CMK (cell line): ENCODE measurements around the gene CTTN.

Experiments
- DNase-seq: peaks from one replicate; pipeline ENCODE4 v3.0.0-alpha.2; 2010; ENCODE audit warnings: low read depth

The CTTN gene

DNA sequence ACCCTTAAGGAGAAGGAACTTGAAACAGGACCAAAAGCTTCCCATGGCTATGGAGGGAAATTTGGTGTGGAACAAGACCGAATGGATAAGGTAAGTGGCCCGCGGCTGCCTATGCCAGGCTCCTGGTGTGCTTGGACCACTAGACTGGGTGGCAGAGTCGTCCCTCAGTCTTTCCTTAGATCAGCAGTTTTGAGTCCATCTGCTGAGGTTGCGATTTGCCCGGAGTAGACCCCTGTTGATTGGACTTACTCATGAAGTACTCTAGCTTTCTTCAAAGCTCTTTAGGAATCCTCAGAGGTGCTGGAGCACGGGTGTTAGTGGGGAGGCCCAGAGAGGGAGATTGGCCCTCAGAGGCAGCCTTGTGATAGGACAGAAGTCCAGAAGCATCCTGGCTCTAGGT lies 11.5 kb downstream of the CTTN start:
- DNase-seq, result no peak

GRCh38 chr11:70410276-70411205 lies 12.2 kb downstream of the CTTN start:
- no peak for DNase-seq

DNA sequence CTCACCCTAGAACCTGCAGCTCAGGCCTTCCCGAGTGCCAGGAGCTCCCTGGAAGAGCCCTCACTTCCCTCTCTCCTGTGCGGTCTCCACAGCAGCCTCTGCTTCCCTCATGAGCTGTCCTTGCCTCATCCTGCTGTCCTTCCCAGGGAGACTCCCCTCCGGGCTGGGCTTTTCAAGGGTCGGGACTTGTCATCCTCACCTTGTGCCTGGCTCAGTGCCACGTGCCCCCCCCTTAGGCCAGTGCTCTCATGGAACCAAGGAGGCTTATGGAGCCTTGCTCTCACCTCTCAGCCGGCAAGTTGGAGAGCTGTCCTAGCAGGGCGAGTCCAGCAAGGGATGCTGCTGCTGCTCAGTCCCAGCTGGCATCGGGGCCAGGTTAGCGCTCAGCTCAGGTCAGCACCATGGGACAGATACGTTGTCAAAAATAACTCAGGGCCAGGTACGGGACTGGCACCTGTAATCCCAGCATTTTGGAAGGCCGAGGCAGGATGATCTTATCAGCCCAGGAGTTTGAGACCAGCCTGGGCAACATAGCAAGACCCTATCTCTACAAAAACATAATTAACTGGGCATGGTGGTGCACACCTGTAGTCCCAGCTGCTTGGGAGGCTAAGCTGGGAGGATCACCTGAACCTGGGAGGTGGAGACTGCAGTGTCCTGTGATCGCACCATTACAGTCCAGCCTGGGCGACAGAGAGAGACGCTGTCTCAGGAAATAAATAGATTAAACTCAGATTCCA lies 13.6 kb downstream of the CTTN start:
- DNase-seq, result no peak

GRCh38 chr11:70413151-70413550 lies 14.8 kb downstream of the CTTN start:
- DNase-seq, result no peak

DNA sequence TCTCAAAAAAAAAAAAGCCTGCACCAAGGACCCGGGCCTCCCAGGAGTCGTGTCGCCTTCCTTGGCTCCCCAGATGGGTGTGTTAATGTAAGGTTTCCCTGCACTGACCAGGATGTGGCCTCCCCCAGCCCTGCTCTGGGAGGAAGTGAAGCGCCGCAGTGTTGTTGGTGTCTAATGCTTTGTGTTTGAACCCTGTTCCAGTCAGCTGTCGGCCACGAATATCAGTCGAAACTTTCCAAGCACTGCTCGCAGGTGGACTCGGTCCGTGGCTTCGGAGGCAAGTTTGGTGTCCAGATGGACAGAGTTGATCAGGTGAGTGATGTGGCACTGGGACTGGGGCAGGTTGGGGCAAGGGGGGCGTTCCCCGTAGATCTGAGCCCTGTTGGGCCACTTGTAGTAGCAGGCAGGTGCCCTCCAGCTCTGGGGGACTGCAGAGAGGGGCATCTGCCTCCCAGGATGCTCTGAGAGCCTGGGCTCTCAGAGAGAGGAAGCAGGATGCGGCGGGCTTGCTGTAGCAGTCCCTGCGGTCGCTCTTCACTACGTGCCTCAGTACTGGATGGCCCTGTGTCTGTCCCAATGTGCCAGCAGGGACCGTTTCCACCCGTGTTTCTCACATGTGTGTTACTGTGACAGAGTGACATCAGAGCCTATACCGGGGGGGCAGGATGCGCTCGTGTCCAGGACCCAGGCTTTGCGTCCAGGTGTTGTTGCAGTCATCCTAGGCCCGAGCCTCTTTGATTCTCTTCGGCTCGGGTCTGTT lies 16.2 kb downstream of the CTTN start:
- no peak for DNase-seq

- no peak for DNase-seq
These were observed 16.9 kb downstream of the CTTN start for GRCh38 chr11:70415191-70415590.

DNA sequence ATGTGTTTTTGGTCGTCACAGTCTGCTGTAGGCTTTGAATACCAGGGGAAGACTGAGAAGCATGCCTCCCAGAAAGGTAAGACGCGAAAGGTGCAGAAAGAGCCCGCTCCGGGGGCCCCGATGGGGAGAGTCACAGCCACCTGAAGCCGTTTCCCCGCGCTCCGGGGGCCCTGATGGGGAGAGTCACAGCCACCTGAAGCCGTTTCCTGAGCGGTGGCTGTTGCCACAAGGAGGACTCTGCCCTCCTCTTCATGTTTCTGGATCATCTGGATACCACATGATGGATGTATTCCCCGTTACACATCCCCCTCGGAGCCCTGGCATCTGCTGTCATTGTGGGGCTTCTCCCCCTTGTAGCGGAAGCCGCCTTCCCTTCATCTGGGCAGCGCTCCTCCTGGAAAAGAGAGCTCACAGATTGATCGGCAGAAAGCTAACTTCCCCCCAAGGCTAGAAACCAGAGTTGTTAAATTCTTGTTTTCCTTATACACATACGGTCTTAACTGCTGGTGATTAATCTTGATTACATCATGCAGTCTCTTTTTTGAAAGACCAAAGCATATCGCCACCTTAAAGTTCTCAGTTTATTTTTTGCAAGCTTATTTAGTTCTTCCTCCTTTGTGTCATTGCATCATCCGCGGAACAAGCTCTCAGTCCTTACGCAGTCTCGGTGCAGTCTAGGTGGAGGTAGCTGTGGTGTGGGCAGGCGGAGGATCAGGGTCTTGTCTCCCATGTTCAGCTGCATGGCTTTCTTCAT lies 17.5 kb downstream of the CTTN start:
- DNase-seq, result no peak

- no peak for DNase-seq
These were observed 18.6 kb downstream of the CTTN start for GRCh38 chr11:70416881-70417280.

- DNase-seq, result no peak
These were observed 19.8 kb downstream of the CTTN start for GRCh38 chr11:70418130-70418529.

GRCh38 chr11:70419307-70420007 lies 21.1 kb downstream of the CTTN start:
- DNase-seq, result no peak

- DNase-seq, result peak; percentile 78
These were observed 21.7 kb downstream of the CTTN start for GRCh38 chr11:70420008-70420464.

- no peak for DNase-seq
These were observed 22.2 kb downstream of the CTTN start for GRCh38 chr11:70420496-70420895.

- DNase-seq, result no peak
These were observed 22.8 kb downstream of the CTTN start for GRCh38 chr11:70421123-70421522.

DNA sequence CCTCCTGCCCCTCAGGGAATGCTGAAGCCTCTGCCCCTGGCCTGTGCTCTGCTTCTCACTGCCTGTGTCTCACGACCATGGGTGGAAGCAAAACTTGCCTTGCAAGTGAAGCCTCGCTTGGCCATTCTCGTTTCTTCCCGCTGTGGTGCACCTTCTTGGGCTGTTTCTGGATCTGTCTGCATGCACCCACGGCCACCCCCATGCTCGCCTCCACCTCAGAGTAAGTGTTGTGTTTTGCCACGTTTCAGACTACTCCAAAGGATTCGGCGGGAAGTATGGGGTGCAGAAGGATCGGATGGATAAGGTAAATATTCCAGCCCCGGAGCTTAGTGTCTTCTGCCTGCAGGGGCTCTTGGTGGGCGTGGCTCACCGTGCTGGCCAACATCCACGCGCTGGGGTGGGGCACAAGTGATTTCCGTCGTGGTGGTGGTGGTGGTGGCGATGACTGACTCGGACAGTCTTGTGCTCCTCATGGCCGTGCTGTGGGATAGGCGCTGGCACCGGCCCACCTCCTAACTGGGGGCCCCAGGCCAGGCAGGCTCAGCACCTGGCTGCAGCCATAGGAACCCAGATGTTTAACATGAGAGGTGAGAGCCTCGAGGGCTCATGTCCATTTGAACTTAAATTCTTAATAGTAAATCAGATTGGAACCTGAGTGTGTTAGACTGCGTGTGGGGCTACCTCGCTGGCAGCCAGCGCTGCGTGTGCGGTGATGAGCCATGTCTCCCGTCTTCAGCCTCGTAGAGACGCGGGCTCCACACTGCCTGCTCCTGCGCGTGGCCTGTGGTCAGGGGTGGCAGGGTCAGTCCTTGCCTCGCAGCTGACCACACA lies 24.6 kb downstream of the CTTN start:
- no peak for DNase-seq

- DNase-seq, result peak; percentile 94
These were observed 25.5 kb downstream of the CTTN start for GRCh38 chr11:70423523-70424505.

- no peak for DNase-seq
These were observed 26.5 kb downstream of the CTTN start for GRCh38 chr11:70424765-70425344.

GRCh38 chr11:70427436-70427835 lies 29.1 kb downstream of the CTTN start:
- no peak for DNase-seq

- no peak for DNase-seq
These were observed 30.5 kb downstream of the CTTN start for GRCh38 chr11:70428701-70429427.
